KMS-11 (cell line): ENCODE measurements around the gene DARS2.

Source experiments
- H2AFZ ChIP-seq: fragments of 200-600 bp; sonication (generic); 2 replicates; pipeline ENCODE4 v1.6.1; 2016; ENCODE audit warnings: antibody characterized with exemption, mixed run types, low read depth
- H3K27ac ChIP-seq: fragments of 200-600 bp; sonication (generic); 2 replicates; pipeline ENCODE4 v1.6.1; 2016; ENCODE audit warnings: mild to moderate bottlenecking, mixed run types
- H3K27me3 ChIP-seq: fragments of 200-600 bp; sonication (generic); 2 replicates; pipeline ENCODE4 v1.6.1; 2017; ENCODE audit warnings: mild to moderate bottlenecking, low read depth, mixed run types, moderate library complexity; ENCODE audit not compliant: insufficient read depth
- H3K36me3 ChIP-seq: fragments of 200-600 bp; sonication (generic); 2 replicates; pipeline ENCODE4 v1.6.1; 2017; ENCODE audit warnings: mild to moderate bottlenecking, mixed run types; ENCODE audit not compliant: insufficient read depth
- H3K4me1 ChIP-seq: fragments of 200-600 bp; sonication (generic); 2 replicates; pipeline ENCODE4 v1.6.1; 2016; ENCODE audit warnings: mild to moderate bottlenecking, low read depth, mixed run types; ENCODE audit not compliant: poor library complexity, severe bottlenecking
- H3K4me2 ChIP-seq: fragments of 200-600 bp; sonication (generic); 2 replicates; pipeline ENCODE4 v1.7.0; 2016; ENCODE audit warnings: mild to moderate bottlenecking, mixed run types
- H3K4me3 ChIP-seq: fragments of 200-600 bp; sonication (generic); IDR thresholded peaks from 2 replicates; pipeline ENCODE4 v1.6.1; 2017; ENCODE audit warnings: low read depth, low read length, mixed read lengths; ENCODE audit not compliant: insufficient read depth
- H3K79me2 ChIP-seq: fragments of 200-600 bp; sonication (generic); 2 replicates; pipeline ENCODE4 v1.6.1; 2016; ENCODE audit warnings: low read depth, mixed run types; ENCODE audit not compliant: insufficient read depth
- H3K9ac ChIP-seq: fragments of 200-600 bp; sonication (generic); 2 replicates; pipeline ENCODE4 v1.6.1; 2016; ENCODE audit warnings: mild to moderate bottlenecking, mixed run types
- H4K20me1 ChIP-seq: fragments of 200-600 bp; sonication (generic); 2 replicates; pipeline ENCODE4 v1.6.1; 2016; ENCODE audit warnings: mild to moderate bottlenecking, mixed run types; ENCODE audit not compliant: insufficient read depth
- TF ChIP-seq, protein P1 (sequence below): fragments of 200-600 bp; sonication (generic); conservative IDR thresholded peaks from 2 replicates; pipeline ENCODE4 v1.6.1; 2017; ENCODE audit warnings: low read depth, mild to moderate bottlenecking, antibody characterized with exemption, low read length, moderate library complexity, mixed read lengths

DARS2 gene

DNA sequence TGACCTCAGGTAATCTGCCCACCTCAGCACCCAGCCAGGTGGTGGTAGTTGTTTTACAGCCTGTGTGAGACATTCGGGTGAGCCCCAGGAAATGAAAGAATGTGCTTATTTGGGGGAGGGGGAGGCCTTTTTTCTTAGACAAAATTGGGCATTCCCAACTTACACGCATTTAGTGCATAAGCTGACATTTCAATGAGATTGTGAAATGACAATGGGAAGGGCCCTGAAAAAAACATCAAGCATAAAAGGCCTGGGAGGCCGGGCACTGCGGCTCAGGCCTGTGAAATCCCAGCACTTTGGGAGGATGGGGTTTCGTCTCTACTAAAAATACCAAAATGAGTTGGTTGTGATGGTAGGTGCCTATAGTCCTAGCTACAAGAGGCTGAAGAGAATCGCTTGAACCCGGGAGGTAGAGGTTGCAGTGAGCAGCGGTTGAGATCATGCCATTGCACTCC lies 38.3 kb downstream of the DARS2 start:
- peaks cover 39% of the 10 kb centered on the region for H3K4me1 ChIP-seq
- TF ChIP-seq, protein P1, sequence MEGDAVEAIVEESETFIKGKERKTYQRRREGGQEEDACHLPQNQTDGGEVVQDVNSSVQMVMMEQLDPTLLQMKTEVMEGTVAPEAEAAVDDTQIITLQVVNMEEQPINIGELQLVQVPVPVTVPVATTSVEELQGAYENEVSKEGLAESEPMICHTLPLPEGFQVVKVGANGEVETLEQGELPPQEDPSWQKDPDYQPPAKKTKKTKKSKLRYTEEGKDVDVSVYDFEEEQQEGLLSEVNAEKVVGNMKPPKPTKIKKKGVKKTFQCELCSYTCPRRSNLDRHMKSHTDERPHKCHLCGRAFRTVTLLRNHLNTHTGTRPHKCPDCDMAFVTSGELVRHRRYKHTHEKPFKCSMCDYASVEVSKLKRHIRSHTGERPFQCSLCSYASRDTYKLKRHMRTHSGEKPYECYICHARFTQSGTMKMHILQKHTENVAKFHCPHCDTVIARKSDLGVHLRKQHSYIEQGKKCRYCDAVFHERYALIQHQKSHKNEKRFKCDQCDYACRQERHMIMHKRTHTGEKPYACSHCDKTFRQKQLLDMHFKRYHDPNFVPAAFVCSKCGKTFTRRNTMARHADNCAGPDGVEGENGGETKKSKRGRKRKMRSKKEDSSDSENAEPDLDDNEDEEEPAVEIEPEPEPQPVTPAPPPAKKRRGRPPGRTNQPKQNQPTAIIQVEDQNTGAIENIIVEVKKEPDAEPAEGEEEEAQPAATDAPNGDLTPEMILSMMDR = no peak
- peaks cover 45% of the 10 kb centered on the region for H4K20me1 ChIP-seq
- no peak overlapping the region for H3K9ac ChIP-seq
- H3K4me2 ChIP-seq = no peak overlapping the region
- H3K27me3 ChIP-seq = no peaks in the 10 kb centered on the region
- peak overlapping the region; percentile 83; the same call in 1 of the 2 replicates for H3K27ac ChIP-seq
- no peak overlapping the region for H3K4me3 ChIP-seq
- no peak overlapping the region for H2AFZ ChIP-seq
- H3K36me3 ChIP-seq = peaks cover 44% of the 10 kb centered on the region
- H3K79me2 ChIP-seq = peaks cover 40% of the 10 kb centered on the region

DNA sequence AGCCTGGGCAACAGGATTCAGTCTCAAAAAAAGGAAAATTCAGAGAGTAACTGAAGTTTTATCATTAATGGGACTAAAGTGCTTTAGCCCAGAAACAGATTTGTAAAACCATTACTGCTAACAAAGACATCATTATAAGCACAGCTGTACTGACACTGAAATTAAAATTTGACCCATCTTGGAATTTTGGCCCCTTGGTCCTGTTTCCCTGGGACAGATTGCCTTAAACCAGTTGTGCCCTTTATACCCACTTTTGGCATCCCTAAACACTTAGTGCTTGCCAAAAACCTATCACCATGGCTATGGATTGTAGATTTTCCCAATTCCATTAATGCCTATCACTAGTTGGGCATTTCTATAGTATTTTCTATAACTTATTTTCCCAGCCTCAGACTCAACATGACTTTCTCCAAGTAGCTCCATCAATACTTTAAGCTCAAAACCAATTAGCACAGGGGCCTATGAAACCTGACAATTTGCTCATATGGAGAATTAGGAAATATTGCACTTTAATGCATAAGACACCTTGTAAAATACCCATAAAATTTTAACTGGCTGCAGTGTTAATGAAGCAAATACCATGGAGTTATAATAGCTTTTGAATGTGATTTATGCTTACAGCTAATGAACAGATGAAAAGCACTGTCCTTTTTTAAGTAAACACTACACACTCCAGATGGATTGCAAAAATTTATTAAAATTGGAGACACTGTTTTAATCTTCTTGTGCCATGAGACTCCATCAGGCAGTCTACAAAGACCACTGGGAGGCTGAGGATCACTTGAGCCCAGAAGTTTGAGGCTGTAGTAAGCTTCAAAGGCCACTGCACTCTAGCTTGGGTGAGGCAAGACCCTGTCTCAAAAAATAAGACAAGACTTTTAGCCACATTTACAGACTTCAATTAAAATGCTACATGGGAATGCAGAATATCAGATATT lies 39.0 kb downstream of the DARS2 start:
- H2AFZ ChIP-seq = no peak overlapping the region
- H3K4me1 ChIP-seq = peaks cover 39% of the 10 kb centered on the region
- TF ChIP-seq, protein P1 = no peak
- H3K4me3 ChIP-seq = no peak overlapping the region
- H3K27me3 ChIP-seq = no peaks in the 10 kb centered on the region
- no peak overlapping the region; the same call in 1 of the 2 replicates for H3K9ac ChIP-seq
- H3K36me3 ChIP-seq = peaks cover 44% of the 10 kb centered on the region
- H4K20me1 ChIP-seq = peaks cover 45% of the 10 kb centered on the region
- H3K79me2 ChIP-seq = peaks cover 40% of the 10 kb centered on the region
- H3K27ac ChIP-seq = peak overlapping the region; percentile 83; the same call in 1 of the 2 replicates
- H3K4me2 ChIP-seq = peak overlapping the region; percentile 100

DNA sequence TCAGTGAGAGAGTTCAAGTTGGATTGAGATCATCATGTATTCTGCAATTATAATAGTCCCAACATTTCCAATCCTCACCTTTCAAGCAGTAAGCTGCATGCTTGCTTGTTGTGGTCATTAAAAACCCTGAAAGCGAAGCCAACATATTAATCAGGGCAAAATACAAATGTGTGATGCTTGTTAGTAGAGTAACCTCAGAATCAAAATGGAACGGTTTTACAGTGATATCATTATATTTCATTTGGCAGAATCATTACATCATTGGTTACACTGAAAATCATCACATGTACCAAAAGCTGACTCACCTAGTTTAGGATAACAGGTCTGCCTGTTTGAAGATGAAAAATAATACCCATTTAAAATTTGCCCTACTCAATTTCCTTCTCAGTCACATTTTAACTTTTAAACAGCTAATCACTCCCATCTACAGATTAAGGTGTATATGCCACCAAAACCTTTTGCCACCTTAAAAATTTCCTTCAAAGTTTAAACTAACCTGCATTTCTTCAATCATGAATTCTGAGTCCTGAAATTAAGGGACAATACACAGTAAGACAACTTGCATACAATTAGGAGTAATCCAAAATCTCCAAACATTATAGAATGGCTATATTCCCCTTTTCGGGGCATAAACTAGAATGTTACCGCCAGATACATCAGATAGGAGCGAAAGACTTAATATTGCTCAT lies 39.9 kb downstream of the DARS2 start:
- Histone ChIP-seq H3K79me2 (peaks cover 40% of the 10 kb centered on the region), H3K4me1 (peaks cover 46% of the 10 kb centered on the region), H3K4me3 (no peak overlapping the region), H3K36me3 (peaks cover 41% of the 10 kb centered on the region), H3K27me3 (no peaks in the 10 kb centered on the region), H3K27ac (peak overlapping the region; percentile 83; the same call in 1 of the 2 replicates), H2AFZ (no peak overlapping the region), H3K4me2 (peak overlapping the region; percentile 100), H4K20me1 (peaks cover 45% of the 10 kb centered on the region), H3K9ac (no peak overlapping the region; the same call in 1 of the 2 replicates)
- TF ChIP-seq, protein P1 = no peak

DNA sequence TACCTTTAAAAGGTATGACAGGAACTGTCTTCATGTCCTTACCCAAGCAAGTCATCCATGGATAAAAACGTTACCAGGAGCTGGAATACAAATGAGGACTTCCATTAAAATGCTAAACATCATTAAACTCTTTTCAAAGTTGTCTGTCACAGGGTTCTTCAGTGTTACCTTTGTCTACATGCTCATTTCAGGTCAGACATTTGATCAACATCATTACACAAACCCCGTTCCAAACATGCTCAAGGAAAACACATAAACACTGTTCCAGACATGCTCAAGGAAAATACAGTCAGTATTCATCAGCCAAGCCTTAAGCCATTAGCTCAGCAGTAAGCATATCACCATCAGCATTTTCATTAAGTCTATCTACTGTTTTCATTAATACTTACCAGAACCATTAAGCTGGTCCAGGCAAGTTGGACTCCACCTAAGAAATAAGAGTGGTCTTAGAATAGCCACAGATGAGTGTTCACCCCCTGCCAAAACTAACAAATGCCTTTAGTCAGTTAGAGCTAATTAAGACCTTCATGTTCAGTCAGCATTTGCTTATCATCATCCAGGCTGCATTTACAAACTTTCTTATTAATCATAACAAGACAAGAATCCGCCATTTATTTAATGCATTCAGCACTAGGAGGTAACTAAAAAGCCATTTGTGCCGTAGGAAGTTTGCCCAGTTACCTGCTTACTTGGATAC lies 41.1 kb downstream of the DARS2 start:
- peak overlapping the region; percentile 91; the same call in 1 of the 2 replicates for H3K9ac ChIP-seq
- H3K79me2 ChIP-seq = peaks cover 40% of the 10 kb centered on the region
- H4K20me1 ChIP-seq = peaks cover 45% of the 10 kb centered on the region
- peak overlapping the region; percentile 83 for H3K27ac ChIP-seq
- H3K4me2 ChIP-seq = peak overlapping the region; percentile 100
- peaks cover 57% of the 10 kb centered on the region for H3K4me1 ChIP-seq
- peaks cover 41% of the 10 kb centered on the region for H3K36me3 ChIP-seq
- H3K4me3 ChIP-seq = peak overlapping the region; percentile 81
- TF ChIP-seq, protein P1 = no peak
- H3K27me3 ChIP-seq = no peaks in the 10 kb centered on the region
- H2AFZ ChIP-seq = no peak overlapping the region
